HEK293T (cell line): ENCODE results near the gene JARID2.

Experiments used
- L3MBTL2 ChIP-seq: fragments of 450-650 bp; conservative IDR thresholded peaks from 2 replicates; pipeline ENCODE4 v1.6.1; 2016; ENCODE audit warnings: mild to moderate bottlenecking
- SUZ12 ChIP-seq: fragments of 450-650 bp; IDR thresholded peaks from 2 replicates; pipeline ENCODE4 v1.6.1; 2016; ENCODE audit warnings: mild to moderate bottlenecking

GRCh38 chr6:15267221-15267620 lies 21.4 kb downstream of the JARID2 start:
- TF ChIP-seq SUZ12, result no peak
- no peak for TF ChIP-seq L3MBTL2
